ENCODE data around the gene STK11. TPM values are rescaled to one million over a fixed set of nuclear protein-coding genes. Genes with fewer than 3 reads are reported as not detected.

Gene STK11
- polyA plus RNA-seq, 4 donors, result 57.7 to 86.2 (median 66.4) TPM

DNA sequence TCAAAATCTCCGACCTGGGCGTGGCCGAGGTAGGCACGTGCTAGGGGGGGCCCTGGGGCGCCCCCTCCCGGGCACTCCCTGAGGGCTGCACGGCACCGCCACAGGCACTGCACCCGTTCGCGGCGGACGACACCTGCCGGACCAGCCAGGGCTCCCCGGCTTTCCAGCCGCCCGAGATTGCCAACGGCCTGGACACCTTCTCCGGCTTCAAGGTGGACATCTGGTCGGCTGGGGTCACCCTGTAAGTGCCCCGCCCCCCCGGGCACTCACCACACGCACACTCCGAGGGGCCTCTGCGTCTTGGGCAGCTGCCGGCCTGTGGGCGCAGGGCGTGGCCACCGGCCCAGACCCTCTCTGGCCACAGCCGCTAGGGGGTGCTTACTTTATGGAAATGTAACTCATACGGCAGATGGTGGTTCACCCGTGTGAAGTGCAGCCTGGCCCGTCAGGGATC is 14.9 kb downstream of the STK11 start:
- H3K4me1 ChIP-seq (ENCODE audit: control insufficient read depth in 3 of 3, insufficient read depth in 2 of 3, low read depth in 1 of 3, low read length in 2 of 3), result peaks cover 0 to 33% (median 0%) of the 10 kb centered on the region in 3 donors
- H3K4me3 ChIP-seq (ENCODE audit: low read depth in 1 of 3, low read length in 3 of 3), result no peak overlapping the region
- FAIRE-seq (no peak), DNase-seq (no peak)
- 74 to 86% (median 84%) methylated on average over 32 to 33 of the region's 33 CpGs for WGBS, 3 donors
- H3K27ac ChIP-seq (ENCODE audit: low read depth in 1 of 3, low read length in 2 of 3), result no peak overlapping the region
- H3K36me3 ChIP-seq (ENCODE audit: control insufficient read depth in 3 of 3, insufficient read depth in 2 of 3, low read depth in 1 of 3, low read length in 3 of 3), result peaks cover 11 to 95% (median 13%) of the 10 kb centered on the region in 3 donors
- no peaks in the 10 kb centered on the region for H3K27me3 ChIP-seq (ENCODE audit: control insufficient read depth in 3 of 3, insufficient read depth in 3 of 3, low read length in 3 of 3)
- H3K9me3 ChIP-seq (ENCODE audit: control insufficient read depth in 2 of 2, insufficient read depth in 1 of 2, low read depth in 1 of 2, low read length in 1 of 2), result no peaks in the 10 kb centered on the region

- Histone ChIP-seq H3K27ac (ENCODE audit: low read depth in 1 of 3, low read length in 2 of 3) (no peak overlapping the region), H3K36me3 (ENCODE audit: control insufficient read depth in 3 of 3, insufficient read depth in 2 of 3, low read depth in 1 of 3, low read length in 3 of 3) (peaks cover 13 to 95% (median 13%) of the 10 kb centered on the region in 3 donors)
Measured at GRCh38 chr19:1220976-1221903, 15.7 kb downstream of the STK11 start.

GRCh38 chr19:1221904-1222255 is 16.3 kb downstream of the STK11 start:
- Histone ChIP-seq H3K27ac (ENCODE audit: low read depth in 1 of 3, low read length in 2 of 3) (no peak overlapping the region), H3K4me1 (ENCODE audit: control insufficient read depth in 3 of 3, insufficient read depth in 2 of 3, low read depth in 1 of 3, low read length in 2 of 3) (peaks cover 0 to 23% (median 0%) of the 10 kb centered on the region in 3 donors), H3K4me3 (ENCODE audit: low read depth in 1 of 3, low read length in 3 of 3) (no peak overlapping the region), H3K9me3 (ENCODE audit: control insufficient read depth in 2 of 2, insufficient read depth in 1 of 2, low read depth in 1 of 2, low read length in 1 of 2) (no peaks in the 10 kb centered on the region), H3K36me3 (ENCODE audit: control insufficient read depth in 3 of 3, insufficient read depth in 2 of 3, low read depth in 1 of 3, low read length in 3 of 3) (peaks cover 13 to 95% (median 17%) of the 10 kb centered on the region in 3 donors), H3K27me3 (ENCODE audit: control insufficient read depth in 3 of 3, insufficient read depth in 3 of 3, low read length in 3 of 3) (no peaks in the 10 kb centered on the region)
- no peak for DNase-seq
- FAIRE-seq, result no peak
- 91 to 94% (median 92%) methylated on average over 22 of the region's 22 CpGs for WGBS, 3 donors

More at GRCh38 chr19:1220976-1221903, 15.7 kb downstream of the STK11 start:
- FAIRE-seq (no peak), DNase-seq (peak in 1 of 2 donors; percentile 47)
- Histone ChIP-seq H3K9me3 (ENCODE audit: control insufficient read depth in 2 of 2, insufficient read depth in 1 of 2, low read depth in 1 of 2, low read length in 1 of 2) (no peaks in the 10 kb centered on the region), H3K4me3 (ENCODE audit: low read depth in 1 of 3, low read length in 3 of 3) (no peak overlapping the region), H3K4me1 (ENCODE audit: control insufficient read depth in 3 of 3, insufficient read depth in 2 of 3, low read depth in 1 of 3, low read length in 2 of 3) (peaks cover 0 to 29% (median 0%) of the 10 kb centered on the region in 3 donors), H3K27me3 (ENCODE audit: control insufficient read depth in 3 of 3, insufficient read depth in 3 of 3, low read length in 3 of 3) (no peaks in the 10 kb centered on the region)
- 73 to 77% (median 74%) methylated on average over 38 of the region's 38 CpGs for WGBS, 3 donors

- FAIRE-seq (no peak), DNase-seq (no peak)
- Histone ChIP-seq H3K27me3 (ENCODE audit: control insufficient read depth in 3 of 3, insufficient read depth in 3 of 3, low read length in 3 of 3) (no peaks in the 10 kb centered on the region), H3K9me3 (ENCODE audit: control insufficient read depth in 2 of 2, insufficient read depth in 1 of 2, low read depth in 1 of 2, low read length in 1 of 2) (no peaks in the 10 kb centered on the region), H3K4me1 (ENCODE audit: control insufficient read depth in 3 of 3, insufficient read depth in 2 of 3, low read depth in 1 of 3, low read length in 2 of 3) (peaks cover 0 to 18% (median 0%) of the 10 kb centered on the region in 3 donors), H3K36me3 (ENCODE audit: control insufficient read depth in 3 of 3, insufficient read depth in 2 of 3, low read depth in 1 of 3, low read length in 3 of 3) (peaks cover 14 to 95% (median 19%) of the 10 kb centered on the region in 3 donors), H3K27ac (ENCODE audit: low read depth in 1 of 3, low read length in 2 of 3) (no peak overlapping the region), H3K4me3 (ENCODE audit: low read depth in 1 of 3, low read length in 3 of 3) (no peak overlapping the region)
- WGBS, 3 donors, result 92 to 96% (median 94%) methylated on average over 14 of the region's 14 CpGs
Measured at GRCh38 chr19:1222394-1222793, 16.8 kb downstream of the STK11 start.

GRCh38 chr19:1223018-1223855 is 17.7 kb downstream of the STK11 start:
- 70 to 84% (median 77%) methylated on average over 36 to 48 of the region's 48 CpGs for WGBS, 3 donors
- Histone ChIP-seq H3K27ac (ENCODE audit: low read depth in 1 of 3, low read length in 2 of 3) (no peak overlapping the region), H3K27me3 (ENCODE audit: control insufficient read depth in 3 of 3, insufficient read depth in 3 of 3, low read length in 3 of 3) (no peaks in the 10 kb centered on the region), H3K9me3 (ENCODE audit: control insufficient read depth in 2 of 2, insufficient read depth in 1 of 2, low read depth in 1 of 2, low read length in 1 of 2) (no peaks in the 10 kb centered on the region), H3K4me3 (ENCODE audit: low read depth in 1 of 3, low read length in 3 of 3) (no peak overlapping the region), H3K36me3 (ENCODE audit: control insufficient read depth in 3 of 3, insufficient read depth in 2 of 3, low read depth in 1 of 3, low read length in 3 of 3) (peaks cover 20 to 92% (median 24%) of the 10 kb centered on the region in 3 donors), H3K4me1 (ENCODE audit: control insufficient read depth in 3 of 3, insufficient read depth in 2 of 3, low read depth in 1 of 3, low read length in 2 of 3) (peaks cover 0 to 14% (median 0%) of the 10 kb centered on the region in 3 donors)
- FAIRE-seq (no peak), DNase-seq (peak in 1 of 2 donors; percentile 33)

DNA sequence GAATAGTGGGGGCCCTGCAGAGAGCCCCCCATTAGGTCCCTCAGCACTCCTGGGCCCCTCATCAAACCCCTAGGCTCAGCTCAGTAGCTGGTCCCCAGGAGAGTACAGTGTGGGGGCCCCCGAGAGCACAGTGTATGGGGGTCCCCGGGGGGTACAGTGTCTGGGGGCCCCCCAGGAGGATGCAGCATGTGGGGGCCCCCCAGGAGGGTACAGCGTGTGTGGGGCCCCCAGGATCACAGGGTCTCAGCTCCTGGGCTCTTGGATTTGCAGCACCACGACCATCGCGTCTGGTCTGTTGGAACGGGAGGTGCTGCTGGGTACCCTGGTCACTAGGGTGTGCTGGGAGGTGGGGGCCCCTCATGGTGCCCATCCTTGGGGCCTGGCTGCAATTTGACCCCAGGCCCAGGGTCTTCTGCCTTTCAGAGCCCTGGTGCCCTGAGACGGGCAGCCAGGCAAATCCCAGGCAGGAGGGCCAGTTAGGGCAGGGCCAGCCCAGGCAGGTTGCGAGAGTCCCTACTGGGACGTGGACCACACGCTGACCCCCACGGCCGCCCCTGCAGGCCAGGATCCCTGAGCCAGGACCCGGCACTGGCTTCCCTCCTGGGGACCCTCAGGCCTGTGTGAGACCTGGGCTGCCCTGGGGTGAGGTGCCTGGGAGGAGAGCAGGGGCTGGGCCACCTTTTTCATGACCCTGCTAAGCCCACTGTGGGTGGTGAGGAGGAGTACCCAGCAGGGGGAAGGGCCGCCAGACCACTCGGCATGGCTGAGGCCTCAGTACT is 18.7 kb downstream of the STK11 start:
- Histone ChIP-seq H3K4me1 (ENCODE audit: control insufficient read depth in 3 of 3, insufficient read depth in 2 of 3, low read depth in 1 of 3, low read length in 2 of 3) (peaks cover 0 to 11% (median 0%) of the 10 kb centered on the region in 3 donors), H3K9me3 (ENCODE audit: control insufficient read depth in 2 of 2, insufficient read depth in 1 of 2, low read depth in 1 of 2, low read length in 1 of 2) (no peaks in the 10 kb centered on the region), H3K27me3 (ENCODE audit: control insufficient read depth in 3 of 3, insufficient read depth in 3 of 3, low read length in 3 of 3) (no peaks in the 10 kb centered on the region), H3K36me3 (ENCODE audit: control insufficient read depth in 3 of 3, insufficient read depth in 2 of 3, low read depth in 1 of 3, low read length in 3 of 3) (peaks cover 20 to 84% (median 24%) of the 10 kb centered on the region in 3 donors), H3K4me3 (ENCODE audit: low read depth in 1 of 3, low read length in 3 of 3) (no peak overlapping the region), H3K27ac (ENCODE audit: low read depth in 1 of 3, low read length in 2 of 3) (no peak overlapping the region)
- DNase-seq (no peak), FAIRE-seq (no peak)
- 91 to 98% (median 94%) methylated on average over 14 to 16 of the region's 16 CpGs for WGBS, 3 donors

GRCh38 chr19:1224847-1225246 is 19.3 kb downstream of the STK11 start:
- H3K4me1 ChIP-seq (ENCODE audit: control insufficient read depth in 3 of 3, insufficient read depth in 2 of 3, low read depth in 1 of 3, low read length in 2 of 3), result peaks cover 0 to 11% (median 0%) of the 10 kb centered on the region in 3 donors
- H3K9me3 ChIP-seq (ENCODE audit: control insufficient read depth in 2 of 2, insufficient read depth in 1 of 2, low read depth in 1 of 2, low read length in 1 of 2), result no peaks in the 10 kb centered on the region
- H3K27me3 ChIP-seq (ENCODE audit: control insufficient read depth in 3 of 3, insufficient read depth in 3 of 3, low read length in 3 of 3), result no peaks in the 10 kb centered on the region
- DNase-seq (no peak), FAIRE-seq (no peak)
- H3K4me3 ChIP-seq (ENCODE audit: low read depth in 1 of 3, low read length in 3 of 3), result no peak overlapping the region
- peaks cover 20 to 81% (median 24%) of the 10 kb centered on the region in 3 donors for H3K36me3 ChIP-seq (ENCODE audit: control insufficient read depth in 3 of 3, insufficient read depth in 2 of 3, low read depth in 1 of 3, low read length in 3 of 3)
- WGBS, 3 donors, result 86 to 94% (median 90%) methylated on average over 15 to 16 of the region's 16 CpGs
- H3K27ac ChIP-seq (ENCODE audit: low read depth in 1 of 3, low read length in 2 of 3), result no peak overlapping the region
